SIG-M5 treated with dmso at 0.1 percent for 504 hours (cell line): Measurements from ENCODE around the gene SLX1B.
"Not testable (repeated sequence)": the region's sequence is repeated elsewhere in the genome, so short reads cannot be mapped to it uniquely, and the experiment has no call there.

ENCODE experiments used
- DNase-seq: peaks from one replicate; lab custom pipeline; 2025; ENCODE audit not compliant: unreplicated experiment; lab: John Stamatoyannopoulos, UW

SLX1B gene

GRCh38 chr16:29454269-29454668 lies at the start of gene SLX1B, which contains the start of gene BOLA2:
Gene SLX1B (plus strand): TSS chr16:29454533.
Gene BOLA2 (minus strand): TSS chr16:29454351. CDS start chr16:29454253, 98 bp downstream.
- DNase-seq, result not testable (repeated sequence)

- not testable (repeated sequence) for DNase-seq
Measured at GRCh38 chr16:29405249-29405648, 49.1 kb upstream of the SLX1B start.

- DNase-seq, result not testable (repeated sequence)
Measured at GRCh38 chr16:29423587-29423986, 30.7 kb upstream of the SLX1B start.

- DNase-seq, result not testable (repeated sequence)
Measured at GRCh38 chr16:29425390-29425789, 28.9 kb upstream of the SLX1B start.

- not testable (repeated sequence) for DNase-seq
Measured at GRCh38 chr16:29453754-29454153, 579 bp upstream of the SLX1B start.

GRCh38 chr16:29454828-29455227 lies 495 bp downstream of the SLX1B start:
- not testable (repeated sequence) for DNase-seq

- not testable (repeated sequence) for DNase-seq
Measured at GRCh38 chr16:29457660-29458059, 3.3 kb downstream of the SLX1B start.

- DNase-seq, result not testable (repeated sequence)
Measured at GRCh38 chr16:29459706-29460646, 5.6 kb downstream of the SLX1B start, which contains the start of gene SULT1A4. Gene SULT1A4 (plus strand): TSS chr16:29459913. CDS start chr16:29461386, 1,473 bp downstream.

GRCh38 chr16:29460647-29461030 lies 6.3 kb downstream of the SLX1B start:
- DNase-seq, result not testable (repeated sequence)

- not testable (repeated sequence) for DNase-seq
Measured at GRCh38 chr16:29465985-29466824, 11.9 kb downstream of the SLX1B start.

- not testable (repeated sequence) for DNase-seq
Measured at GRCh38 chr16:29466904-29467303, 12.6 kb downstream of the SLX1B start.

GRCh38 chr16:29467654-29468366 lies 13.5 kb downstream of the SLX1B start:
- not testable (repeated sequence) for DNase-seq

GRCh38 chr16:29469660-29470059 lies 15.3 kb downstream of the SLX1B start:
- DNase-seq, result not testable (repeated sequence)

- not testable (repeated sequence) for DNase-seq
Measured at GRCh38 chr16:29472065-29472464, 17.7 kb downstream of the SLX1B start.

- not testable (repeated sequence) for DNase-seq
Measured at GRCh38 chr16:29482276-29482675, 27.9 kb downstream of the SLX1B start.

GRCh38 chr16:29506308-29506707 lies 52.0 kb downstream of the SLX1B start, which contains the start of gene NPIPB12:
Gene NPIPB12 (minus strand): TSS chr16:29506408.
- DNase-seq, result not testable (repeated sequence)
